Vagina (tissue), 2 donors: ENCODE data around the gene TET2. TPM values are rescaled to one million over a fixed set of nuclear protein-coding genes. Genes with fewer than 3 reads are reported as not detected.

ENCODE experiments used
- DNase-seq, 2 donors: peaks; one replicate each; pipeline ENCODE4 v3.0.0-alpha.2; 2017; ENCODE audit errors: extremely low spot score in 2 of 2
- H3K27ac ChIP-seq: fragments of 200-600 bp; sonication (generic); one replicate; pipeline ENCODE4 v1.5.1; 2019
- H3K27me3 ChIP-seq: fragments of 200-600 bp; sonication (generic); one replicate; pipeline ENCODE4 v1.5.1; 2019
- H3K36me3 ChIP-seq, 2 donors: fragments of 200-600 bp; sonication (generic); one replicate each; pipeline ENCODE4 v1.5.1; 2017 to 2019
- H3K4me1 ChIP-seq: fragments of 200-600 bp; sonication (generic); one replicate; pipeline ENCODE4 v1.5.1; 2019
- H3K4me3 ChIP-seq, 2 donors: fragments of 200-600 bp; sonication (generic); 1 replicate in 1 of 2; 2 replicates in 1 of 2; pipeline ENCODE4 v1.5.1; 2016 to 2019
- H3K9me3 ChIP-seq: fragments of 200-600 bp; sonication (generic); one replicate; pipeline ENCODE4 v1.5.1; 2019
- CTCF ChIP-seq, 3 experiments: fragments of 450-650 bp in 2 of 3; fragments of 200-600 bp in 1 of 3; sonication (generic) in 1 of 3; IDR thresholded peaks; one replicate each; pipeline ENCODE4 v1.5.1; 2017 to 2019; ENCODE audit warnings: antibody characterized with exemption in 3 of 3, mild to moderate bottlenecking in 2 of 3, moderate library complexity in 2 of 3
- POLR2A ChIP-seq, 2 donors: fragments of 450-650 bp; IDR thresholded peaks; one replicate each; pipeline ENCODE4 v1.6.1; 2017; ENCODE audit warnings: antibody characterized with exemption in 2 of 2, mild to moderate bottlenecking in 2 of 2, moderate library complexity in 2 of 2
- POLR2AphosphoS5 ChIP-seq, 2 donors: sonication (generic); formaldehyde crosslinking; IDR thresholded peaks; one replicate each; pipeline ENCODE4 v1.9.0; 2017; ENCODE audit warnings: antibody characterized with exemption in 2 of 2, mild to moderate bottlenecking in 2 of 2, low read depth in 1 of 2; ENCODE audit not compliant: insufficient read depth in 1 of 2
- intact Hi-C: fragments of 100-400 bp; cut with DNase I; formaldehyde crosslinking; loops from one replicate; pipeline ENCODE4 v1.15.1; 2023
- total RNA-seq: library from RNA; depleted of rRNA; stranded (reverse); fragments of >200 nt; gene quantifications from one replicate; pipeline ENCODE4 v1.2.3, GENCODE V29; 2016

TET2 gene
- total RNA-seq, 1 donor from 2014 or later, result 31.9 TPM

DNA sequence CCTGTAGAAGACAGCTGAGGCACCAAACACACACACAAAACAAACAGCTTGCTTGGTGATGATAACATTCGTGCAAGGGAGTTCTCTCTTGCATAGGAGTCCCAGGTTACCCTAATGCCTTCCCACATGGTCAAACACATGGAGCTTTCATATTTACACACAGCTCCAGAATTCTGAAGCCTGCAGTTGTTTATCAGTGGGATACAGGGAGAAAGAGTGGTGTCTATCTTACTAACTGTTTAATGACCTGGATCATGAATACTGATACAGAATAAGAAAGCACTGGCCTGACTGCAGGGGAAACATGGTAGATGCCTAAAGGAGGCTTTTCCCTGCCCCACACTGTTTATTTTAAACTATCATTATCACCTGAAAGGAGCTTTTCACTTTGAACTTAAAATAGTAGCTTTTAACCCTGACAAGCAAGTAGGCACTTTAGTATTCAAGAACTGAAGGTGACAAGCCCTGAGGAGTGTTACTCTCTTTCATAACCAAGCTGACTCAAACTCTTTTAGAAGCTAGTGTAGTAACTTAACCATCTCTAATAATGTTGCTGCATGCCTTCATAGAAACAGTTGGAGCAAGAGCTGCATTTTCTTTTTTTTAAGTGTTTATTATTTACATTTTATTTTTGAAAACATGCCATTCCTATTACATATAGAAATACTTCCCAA is 15.6 kb downstream of the TET2 start:
- no peaks in the 10 kb centered on the region for H3K9me3 ChIP-seq
- H3K4me1 ChIP-seq, result peaks cover 27% of the 10 kb centered on the region
- intact Hi-C loops, result no loop called here
- H3K4me3 ChIP-seq, result no peak overlapping the region
- no peaks in the 10 kb centered on the region for H3K27me3 ChIP-seq
- no peaks in the 10 kb centered on the region for H3K36me3 ChIP-seq
- no peak overlapping the region for H3K27ac ChIP-seq
- TF ChIP-seq POLR2AphosphoS5 (IDR thresholded peaks at IDR 0.05; ENCODE audit: insufficient read depth in 1 of 2, low read depth in 1 of 2) (no peak), CTCF (IDR thresholded peaks at IDR 0.05) (no peak), POLR2A (IDR thresholded peaks at IDR 0.05) (no peak)
- no peak for DNase-seq

DNA sequence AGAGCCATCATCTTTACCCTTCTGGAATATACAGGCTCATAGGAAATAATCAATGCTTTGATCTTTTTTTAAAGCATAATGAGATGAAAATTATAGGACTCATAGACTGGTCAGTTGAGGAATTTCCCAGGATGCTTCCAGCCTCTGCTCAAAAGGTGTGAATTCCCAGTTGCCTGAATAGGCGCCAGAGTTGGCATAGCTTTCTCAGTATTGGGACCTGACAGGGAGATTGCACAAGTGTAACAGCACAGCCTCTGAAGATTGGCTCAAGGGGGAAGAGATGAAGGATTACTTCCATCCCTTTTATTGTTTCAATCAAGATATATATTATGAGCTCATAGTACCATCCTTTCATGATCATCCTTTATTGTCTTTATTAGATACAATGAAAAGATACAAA is 17.9 kb downstream of the TET2 start:
- Histone ChIP-seq H3K9me3 (no peaks in the 10 kb centered on the region), H3K4me3 (no peak overlapping the region), H3K4me1 (peaks cover 17% of the 10 kb centered on the region), H3K27ac (no peak overlapping the region), H3K27me3 (no peaks in the 10 kb centered on the region), H3K36me3 (no peaks in the 10 kb centered on the region)
- TF ChIP-seq POLR2A (IDR thresholded peaks at IDR 0.05) (no peak), POLR2AphosphoS5 (IDR thresholded peaks at IDR 0.05; ENCODE audit: insufficient read depth in 1 of 2, low read depth in 1 of 2) (no peak), CTCF (IDR thresholded peaks at IDR 0.05) (no peak)
- intact Hi-C loops, result no loop called here
- DNase-seq, result no peak

- Histone ChIP-seq H3K36me3 (no peaks in the 10 kb centered on the region), H3K27me3 (no peaks in the 10 kb centered on the region), H3K4me1 (peaks cover 15% of the 10 kb centered on the region), H3K27ac (no peak overlapping the region), H3K9me3 (no peaks in the 10 kb centered on the region), H3K4me3 (no peak overlapping the region)
- DNase-seq, result no peak
- no peak for TF ChIP-seq POLR2AphosphoS5 (IDR thresholded peaks at IDR 0.05; ENCODE audit: insufficient read depth in 1 of 2, low read depth in 1 of 2)
- no peak for TF ChIP-seq CTCF (IDR thresholded peaks at IDR 0.05)
- no peak for TF ChIP-seq POLR2A (IDR thresholded peaks at IDR 0.05)
- intact Hi-C loops, result no loop called here
Observed at GRCh38 chr4:105166066-105166465, 19.4 kb downstream of the TET2 start.

- no peak for DNase-seq
- no peaks in the 10 kb centered on the region for H3K36me3 ChIP-seq
- H3K27ac ChIP-seq, result no peak overlapping the region
- no peaks in the 10 kb centered on the region for H3K9me3 ChIP-seq
- TF ChIP-seq POLR2AphosphoS5 (IDR thresholded peaks at IDR 0.05; ENCODE audit: insufficient read depth in 1 of 2, low read depth in 1 of 2), result no peak
- no peak for TF ChIP-seq CTCF (IDR thresholded peaks at IDR 0.05)
- TF ChIP-seq POLR2A (IDR thresholded peaks at IDR 0.05), result no peak
- intact Hi-C loops, result no loop called here
- H3K27me3 ChIP-seq, result no peaks in the 10 kb centered on the region
- no peak overlapping the region for H3K4me3 ChIP-seq
- H3K4me1 ChIP-seq, result no peaks in the 10 kb centered on the region
Observed at GRCh38 chr4:105170711-105171110, 24.0 kb downstream of the TET2 start.

GRCh38 chr4:105171912-105172311 is 25.2 kb downstream of the TET2 start:
- Histone ChIP-seq H3K27ac (no peak overlapping the region), H3K27me3 (no peaks in the 10 kb centered on the region), H3K9me3 (no peaks in the 10 kb centered on the region), H3K4me1 (no peaks in the 10 kb centered on the region), H3K36me3 (no peaks in the 10 kb centered on the region), H3K4me3 (no peak overlapping the region)
- no peak for TF ChIP-seq CTCF (IDR thresholded peaks at IDR 0.05)
- TF ChIP-seq POLR2AphosphoS5 (IDR thresholded peaks at IDR 0.05; ENCODE audit: insufficient read depth in 1 of 2, low read depth in 1 of 2), result no peak
- DNase-seq, result no peak
- intact Hi-C loops, result no loop called here
